ENCODE results near the gene STRIP1. TPM values are rescaled to one million over a fixed set of nuclear protein-coding genes. Genes with fewer than 3 reads are reported as not detected.

Gene STRIP1
- polyA plus RNA-seq, 1 donor: 37.8 TPM

DNA sequence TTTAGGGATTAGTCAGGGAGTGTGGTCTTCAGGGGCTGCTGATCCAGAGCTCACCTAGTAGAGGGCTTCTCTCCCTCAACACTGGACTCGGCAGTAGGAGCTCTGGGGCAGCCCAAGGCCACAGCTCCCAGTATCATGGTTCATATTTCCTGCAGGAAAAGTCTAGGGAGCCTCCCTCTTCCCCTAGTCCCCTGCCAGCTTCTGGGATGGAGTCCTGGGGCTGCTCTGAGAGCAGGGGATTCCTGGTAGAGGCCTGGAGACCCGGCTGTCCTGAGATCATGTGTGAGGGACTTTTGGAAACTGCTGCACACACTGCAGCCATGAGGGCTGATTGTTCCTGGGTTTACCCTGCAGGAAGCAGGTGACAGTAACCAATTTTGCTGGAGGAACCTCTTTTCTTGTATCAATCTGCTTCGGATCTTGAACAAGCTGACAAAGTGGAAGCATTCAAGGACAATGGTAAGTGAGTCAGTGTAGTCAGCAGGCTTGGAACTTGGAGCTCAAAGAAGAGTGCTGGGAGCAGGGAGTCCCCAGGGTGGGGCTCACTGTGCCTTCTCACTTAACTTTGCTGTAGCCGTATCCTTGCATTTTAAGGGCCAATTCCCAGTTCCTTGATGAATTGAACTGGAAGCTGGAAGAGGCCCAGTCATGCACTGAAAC, 16.3 kb downstream of the STRIP1 start:
- no peak overlapping the region for H3K27ac ChIP-seq (ENCODE audit: low read length)
- no peak for DNase-seq
- WGBS (ENCODE audit: insufficient coverage, low lambda C conversion rate): no CpG with 5 or more reads among the region's 4 CpGs

DNA sequence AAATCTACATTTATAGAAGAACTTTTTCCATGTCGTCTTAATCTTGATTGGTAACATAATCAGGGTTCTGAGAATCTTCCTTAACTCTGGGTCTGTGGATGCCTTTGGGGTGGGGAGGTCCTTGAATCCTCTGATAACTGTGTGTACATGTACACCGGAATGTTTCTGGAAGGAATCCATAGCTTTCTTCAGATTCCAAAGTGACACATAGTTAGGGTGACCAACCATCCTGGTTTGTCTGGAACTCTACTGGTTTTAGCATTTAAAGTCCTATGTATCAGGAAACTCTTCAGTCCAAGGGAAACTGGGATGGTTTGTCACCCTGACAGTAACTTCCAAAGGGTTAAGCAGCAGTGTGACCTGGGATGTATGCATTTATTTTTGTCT, 16.8 kb downstream of the STRIP1 start:
- no peak overlapping the region for H3K27ac ChIP-seq (ENCODE audit: low read length)
- peaks cover 27% of the 10 kb centered on the region for H3K4me1 ChIP-seq (ENCODE audit: control insufficient read depth, insufficient read depth, low read length)
- DNase-seq: no peak
- no CpG with 5 or more reads among the region's 2 CpGs for WGBS (ENCODE audit: insufficient coverage, low lambda C conversion rate)
- peaks cover 99% of the 10 kb centered on the region for H3K36me3 ChIP-seq (ENCODE audit: control insufficient read depth, insufficient read depth, low read length)
- H3K9me3 ChIP-seq (ENCODE audit: control insufficient read depth, low read depth, low read length): no peaks in the 10 kb centered on the region
- H3K27me3 ChIP-seq (ENCODE audit: control insufficient read depth, insufficient read depth, low read length): no peaks in the 10 kb centered on the region
- no peak overlapping the region for H3K4me3 ChIP-seq (ENCODE audit: low read length)

More for the DNA sequence above, 16.3 kb downstream of the STRIP1 start:
- H3K9me3 ChIP-seq (ENCODE audit: control insufficient read depth, low read depth, low read length): no peaks in the 10 kb centered on the region
- H3K4me3 ChIP-seq (ENCODE audit: low read length): no peak overlapping the region
- H3K27me3 ChIP-seq (ENCODE audit: control insufficient read depth, insufficient read depth, low read length): no peaks in the 10 kb centered on the region
- H3K4me1 ChIP-seq (ENCODE audit: control insufficient read depth, insufficient read depth, low read length): peaks cover 23% of the 10 kb centered on the region
- peaks cover 98% of the 10 kb centered on the region for H3K36me3 ChIP-seq (ENCODE audit: control insufficient read depth, insufficient read depth, low read length)

DNA sequence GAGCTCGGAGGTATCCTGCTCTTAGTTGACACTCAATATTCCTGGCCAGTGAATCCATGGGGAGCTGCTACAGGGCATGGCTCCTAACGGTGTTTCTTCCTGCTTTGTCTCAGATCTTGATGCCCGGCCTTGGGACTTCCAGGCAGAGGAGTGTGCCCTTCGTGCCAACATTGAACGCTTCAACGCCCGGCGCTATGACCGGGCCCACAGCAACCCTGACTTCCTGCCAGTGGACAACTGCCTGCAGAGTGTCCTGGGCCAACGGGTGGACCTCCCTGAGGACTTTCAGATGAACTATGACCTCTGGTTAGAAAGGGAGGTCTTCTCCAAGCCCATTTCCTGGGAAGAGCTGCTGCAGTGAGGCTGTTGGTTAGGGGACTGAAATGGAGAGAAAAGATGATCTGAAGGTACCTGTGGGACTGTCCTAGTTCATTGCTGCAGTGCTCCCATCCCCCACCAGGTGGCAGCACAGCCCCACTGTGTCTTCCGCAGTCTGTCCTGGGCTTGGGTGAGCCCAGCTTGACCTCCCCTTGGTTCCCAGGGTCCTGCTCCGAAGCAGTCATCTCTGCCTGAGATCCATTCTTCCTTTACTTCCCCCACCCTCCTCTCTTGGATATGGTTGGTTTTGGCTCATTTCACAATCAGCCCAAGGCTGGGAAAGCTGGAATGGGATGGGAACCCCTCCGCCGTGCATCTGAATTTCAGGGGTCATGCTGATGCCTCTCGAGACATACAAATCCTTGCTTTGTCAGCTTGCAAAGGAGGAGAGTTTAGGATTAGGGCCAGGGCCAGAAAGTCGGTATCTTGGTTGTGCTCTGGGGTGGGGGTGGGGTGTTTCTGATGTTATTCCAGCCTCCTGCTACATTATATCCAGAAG, 19.4 kb downstream of the STRIP1 start:
- Histone ChIP-seq H3K4me1 (ENCODE audit: control insufficient read depth, insufficient read depth, low read length) (peaks cover 20% of the 10 kb centered on the region), H3K9me3 (ENCODE audit: control insufficient read depth, low read depth, low read length) (no peaks in the 10 kb centered on the region), H3K36me3 (ENCODE audit: control insufficient read depth, insufficient read depth, low read length) (peaks cover 100% of the 10 kb centered on the region), H3K4me3 (ENCODE audit: low read length) (no peak overlapping the region), H3K27me3 (ENCODE audit: control insufficient read depth, insufficient read depth, low read length) (no peaks in the 10 kb centered on the region), H3K27ac (ENCODE audit: low read length) (no peak overlapping the region)
- peak in 1 of 2 donors; percentile 23 for DNase-seq
- no CpG with 5 or more reads among the region's 16 CpGs for WGBS (ENCODE audit: insufficient coverage, low lambda C conversion rate)

DNA sequence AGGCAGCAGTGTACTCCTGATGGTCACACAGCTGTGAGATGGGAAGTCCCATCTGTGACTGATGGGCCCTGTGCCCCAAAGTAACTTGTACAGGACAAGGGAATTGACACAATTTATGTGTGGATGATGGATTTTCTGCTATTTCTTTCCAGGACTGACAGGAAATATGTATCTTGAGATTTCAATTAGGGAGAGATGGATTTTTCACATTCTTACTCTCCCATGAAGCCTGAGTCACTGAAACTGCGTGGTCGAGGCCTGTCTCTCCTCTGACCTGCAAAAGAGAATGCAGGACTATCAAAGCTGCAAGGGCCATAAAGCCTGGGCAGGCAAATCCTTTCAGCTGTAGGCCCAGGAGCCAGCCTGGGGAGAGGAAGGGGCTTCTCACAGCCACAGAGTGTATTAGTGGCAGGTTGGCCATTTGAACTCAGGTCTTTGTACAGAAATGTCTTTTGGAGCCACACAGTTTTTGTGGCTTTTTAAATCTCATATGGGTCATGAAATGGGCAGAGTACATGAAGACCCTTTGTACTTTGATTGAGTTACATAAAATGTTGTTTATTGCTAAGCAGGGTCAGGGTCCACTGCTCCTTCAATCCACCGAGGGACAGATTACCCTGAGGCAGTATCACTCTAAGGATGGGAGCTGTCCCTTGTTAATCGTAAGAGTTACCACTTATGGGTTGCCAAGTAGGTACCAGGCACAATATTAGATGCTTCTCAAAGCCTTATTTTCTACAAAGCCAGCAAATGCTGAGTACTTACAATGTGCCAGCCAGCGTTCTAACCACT, 21.3 kb downstream of the STRIP1 start:
- peak in 1 of 2 donors; percentile 37 for DNase-seq
- Histone ChIP-seq H3K27me3 (ENCODE audit: control insufficient read depth, insufficient read depth, low read length) (no peaks in the 10 kb centered on the region), H3K4me1 (ENCODE audit: control insufficient read depth, insufficient read depth, low read length) (peaks cover 9% of the 10 kb centered on the region), H3K27ac (ENCODE audit: low read length) (no peak overlapping the region), H3K4me3 (ENCODE audit: low read length) (no peak overlapping the region), H3K9me3 (ENCODE audit: control insufficient read depth, low read depth, low read length) (no peaks in the 10 kb centered on the region), H3K36me3 (ENCODE audit: control insufficient read depth, insufficient read depth, low read length) (peaks cover 96% of the 10 kb centered on the region)
- no CpG with 5 or more reads among the region's 5 CpGs for WGBS (ENCODE audit: insufficient coverage, low lambda C conversion rate)

DNA sequence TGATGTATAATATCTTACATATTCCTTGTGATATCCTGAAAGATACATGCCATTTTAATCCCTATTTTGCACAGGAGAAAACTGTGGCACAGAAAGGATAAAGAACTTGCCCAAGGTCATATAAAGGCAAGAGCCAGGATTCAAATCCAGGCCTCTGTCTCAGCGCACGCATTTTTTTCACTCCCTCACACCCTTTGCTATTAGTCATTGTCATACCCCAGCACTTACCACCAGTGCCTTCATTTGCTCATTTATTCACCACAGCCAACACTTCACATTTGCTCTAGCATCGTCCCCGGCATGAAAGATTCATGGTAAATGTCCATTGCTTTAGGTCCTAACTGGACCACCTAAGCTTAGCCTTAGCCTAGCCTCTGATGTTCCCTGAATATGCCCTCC, 21.9 kb downstream of the STRIP1 start:
- WGBS (ENCODE audit: insufficient coverage, low lambda C conversion rate): no CpG with 5 or more reads among the region's 4 CpGs
- H3K36me3 ChIP-seq (ENCODE audit: control insufficient read depth, insufficient read depth, low read length): peaks cover 91% of the 10 kb centered on the region
- no peaks in the 10 kb centered on the region for H3K9me3 ChIP-seq (ENCODE audit: control insufficient read depth, low read depth, low read length)
- H3K27ac ChIP-seq (ENCODE audit: low read length): no peak overlapping the region
- DNase-seq: no peak
- peaks cover 9% of the 10 kb centered on the region for H3K4me1 ChIP-seq (ENCODE audit: control insufficient read depth, insufficient read depth, low read length)
- H3K27me3 ChIP-seq (ENCODE audit: control insufficient read depth, insufficient read depth, low read length): no peaks in the 10 kb centered on the region
- H3K4me3 ChIP-seq (ENCODE audit: low read length): no peak overlapping the region

DNA sequence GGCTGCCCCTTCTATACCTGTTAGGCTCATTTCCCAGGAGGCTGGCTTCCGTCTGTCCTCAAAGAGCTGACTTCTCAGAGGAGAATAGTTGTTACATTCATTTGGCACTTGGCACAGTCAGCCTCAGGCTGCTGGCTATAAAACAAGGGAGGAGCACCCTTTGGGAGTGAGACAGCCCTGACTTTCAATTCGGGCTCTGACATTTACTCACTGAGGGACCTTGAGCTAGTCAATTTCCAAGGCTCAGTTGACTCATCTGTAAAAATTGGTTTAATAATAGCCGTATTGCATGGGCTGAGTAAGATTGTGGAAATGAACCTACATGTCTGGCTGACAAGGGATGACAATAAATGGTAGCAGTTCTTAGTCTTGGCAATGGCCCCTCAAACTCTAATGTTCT, 22.4 kb downstream of the STRIP1 start:
- Histone ChIP-seq H3K27me3 (ENCODE audit: control insufficient read depth, insufficient read depth, low read length) (no peaks in the 10 kb centered on the region), H3K9me3 (ENCODE audit: control insufficient read depth, low read depth, low read length) (no peaks in the 10 kb centered on the region), H3K27ac (ENCODE audit: low read length) (no peak overlapping the region), H3K36me3 (ENCODE audit: control insufficient read depth, insufficient read depth, low read length) (peaks cover 89% of the 10 kb centered on the region), H3K4me3 (ENCODE audit: low read length) (no peak overlapping the region), H3K4me1 (ENCODE audit: control insufficient read depth, insufficient read depth, low read length) (peaks cover 9% of the 10 kb centered on the region)
- DNase-seq: no peak
- 100% methylated on average over 1 of the region's 3 CpGs for WGBS (ENCODE audit: insufficient coverage, low lambda C conversion rate)

DNA sequence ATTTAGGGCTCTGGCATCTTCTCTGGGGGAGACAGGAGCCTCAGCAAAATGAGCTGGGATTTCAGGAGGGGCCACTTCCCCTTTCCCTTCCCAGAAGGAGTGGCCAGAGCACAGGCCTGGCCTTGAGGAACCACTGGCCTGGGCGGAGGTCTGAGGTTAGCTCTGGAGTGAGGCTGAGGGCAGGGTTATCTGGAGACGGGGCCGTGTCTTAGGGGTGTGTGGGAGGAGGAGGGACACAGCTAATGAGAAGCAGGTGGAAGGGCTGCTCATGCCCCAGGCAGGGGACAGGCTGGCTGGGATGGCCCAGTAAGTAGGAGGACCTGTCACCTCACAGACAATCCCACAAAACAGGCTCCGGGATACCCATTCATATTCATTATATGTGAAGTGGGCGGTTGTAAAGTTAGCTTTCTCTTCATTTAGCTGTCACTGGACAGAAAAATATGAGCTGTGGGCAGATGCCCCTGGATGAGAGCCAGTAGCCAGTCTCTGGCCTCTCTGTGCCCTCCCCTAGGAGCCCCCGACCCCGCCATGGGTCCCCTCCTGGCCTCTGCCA, 23.6 kb downstream of the STRIP1 start:
- peaks cover 80% of the 10 kb centered on the region for H3K36me3 ChIP-seq (ENCODE audit: control insufficient read depth, insufficient read depth, low read length)
- no peak overlapping the region for H3K4me3 ChIP-seq (ENCODE audit: low read length)
- DNase-seq: no peak
- H3K4me1 ChIP-seq (ENCODE audit: control insufficient read depth, insufficient read depth, low read length): peaks cover 9% of the 10 kb centered on the region
- WGBS (ENCODE audit: insufficient coverage, low lambda C conversion rate): no CpG with 5 or more reads among the region's 7 CpGs
- H3K9me3 ChIP-seq (ENCODE audit: control insufficient read depth, low read depth, low read length): no peaks in the 10 kb centered on the region
- no peaks in the 10 kb centered on the region for H3K27me3 ChIP-seq (ENCODE audit: control insufficient read depth, insufficient read depth, low read length)
- no peak overlapping the region for H3K27ac ChIP-seq (ENCODE audit: low read length)

DNA sequence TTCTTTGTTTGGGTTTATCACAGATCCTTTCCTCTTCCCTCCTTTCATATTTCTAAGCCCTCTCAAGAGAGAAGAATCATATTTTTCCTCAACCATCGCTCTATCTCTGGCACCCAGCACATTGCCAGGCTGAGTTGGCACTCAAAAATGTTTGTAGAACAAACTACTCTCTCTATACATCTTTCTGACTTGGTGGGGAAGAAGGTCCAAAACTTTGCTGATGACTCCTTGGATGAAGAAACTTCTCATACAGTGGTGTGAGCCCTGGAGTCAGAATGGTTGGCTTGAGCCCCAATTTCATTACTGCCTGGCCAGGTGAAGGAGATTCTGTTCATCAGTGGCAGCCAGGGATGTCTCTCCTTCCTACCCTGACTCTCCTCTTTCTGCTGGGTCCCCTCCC, 24.2 kb downstream of the STRIP1 start:
- WGBS (ENCODE audit: insufficient coverage, low lambda C conversion rate): 100% methylated on average over 1 of the region's 1 CpG
- Histone ChIP-seq H3K4me1 (ENCODE audit: control insufficient read depth, insufficient read depth, low read length) (peaks cover 9% of the 10 kb centered on the region), H3K9me3 (ENCODE audit: control insufficient read depth, low read depth, low read length) (no peaks in the 10 kb centered on the region), H3K27me3 (ENCODE audit: control insufficient read depth, insufficient read depth, low read length) (no peaks in the 10 kb centered on the region), H3K27ac (ENCODE audit: low read length) (no peak overlapping the region), H3K4me3 (ENCODE audit: low read length) (no peak overlapping the region), H3K36me3 (ENCODE audit: control insufficient read depth, insufficient read depth, low read length) (peaks cover 75% of the 10 kb centered on the region)
- no peak for DNase-seq

DNA sequence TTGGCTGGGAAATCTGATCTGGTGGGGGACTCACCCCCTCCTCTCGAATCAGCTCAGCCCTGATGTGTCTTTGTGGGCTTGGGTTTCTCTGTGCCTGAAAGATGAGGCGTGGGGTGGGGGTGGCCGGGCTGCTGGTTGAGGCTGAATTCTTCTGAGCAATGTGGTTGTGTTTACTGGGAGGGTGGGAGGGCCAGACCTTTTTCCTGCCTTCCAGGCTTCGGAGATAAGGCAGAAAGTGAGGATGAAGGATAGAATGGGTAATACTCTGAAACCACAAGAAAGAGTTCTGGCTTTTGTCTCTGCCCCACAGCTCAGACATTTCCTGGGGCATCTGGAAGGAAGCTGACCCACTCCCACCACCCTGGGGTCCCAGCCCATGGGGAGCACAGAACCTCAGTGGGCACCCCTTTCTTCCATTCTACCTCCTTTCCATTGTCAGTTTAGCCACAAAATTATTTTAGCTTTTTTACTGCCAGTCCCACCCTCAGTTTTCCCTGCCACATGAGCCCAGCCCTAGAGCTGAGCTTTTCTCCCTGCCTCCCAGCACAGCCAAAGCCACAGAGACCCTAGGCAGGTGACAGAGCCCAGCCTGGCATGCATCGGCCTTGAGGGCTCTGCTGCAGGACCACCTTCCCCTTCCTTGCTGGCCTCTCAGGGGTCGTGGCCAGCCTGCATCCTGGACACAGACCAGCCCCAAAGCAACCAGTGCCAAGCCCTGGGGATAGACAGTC, 24.9 kb downstream of the STRIP1 start:
- no CpG with 5 or more reads among the region's 6 CpGs for WGBS (ENCODE audit: insufficient coverage, low lambda C conversion rate)
- no peaks in the 10 kb centered on the region for H3K27me3 ChIP-seq (ENCODE audit: control insufficient read depth, insufficient read depth, low read length)
- no peak for DNase-seq
- peaks cover 9% of the 10 kb centered on the region for H3K4me1 ChIP-seq (ENCODE audit: control insufficient read depth, insufficient read depth, low read length)
- H3K9me3 ChIP-seq (ENCODE audit: control insufficient read depth, low read depth, low read length): no peaks in the 10 kb centered on the region
- H3K36me3 ChIP-seq (ENCODE audit: control insufficient read depth, insufficient read depth, low read length): peaks cover 68% of the 10 kb centered on the region
- no peak overlapping the region for H3K27ac ChIP-seq (ENCODE audit: low read length)
- H3K4me3 ChIP-seq (ENCODE audit: low read length): no peak overlapping the region

All from large intestine (tissue), 3 donors.